ENCODE data around the gene SHMT1.
"Not testable (repeated sequence)": the region's sequence is repeated elsewhere in the genome, so short reads cannot be mapped to it uniquely, and the experiment has no call there.

SHMT1 gene

GRCh38 chr17:18323507-18324139 is 39.7 kb downstream of the SHMT1 start:
- Mint-ChIP-seq H3K9me3 (no peaks in the 10 kb centered on the region), H3K27ac (peak overlapping the region; percentile 7 to 87), H3K27me3 (no peaks in the 10 kb centered on the region), H3K4me3 (no peak overlapping the region), H3K4me1 (peaks cover 58% of the 10 kb centered on the region)
- no peak for DNase-seq
- no peak for ATAC-seq

GRCh38 chr17:18323007-18323406 is 40.3 kb downstream of the SHMT1 start:
- peak overlapping the region in 1 of 2 donors; percentile 87 for H3K27ac Mint-ChIP-seq
- DNase-seq: no peak
- H3K9me3 Mint-ChIP-seq: no peaks in the 10 kb centered on the region
- H3K27me3 Mint-ChIP-seq: no peaks in the 10 kb centered on the region
- ATAC-seq: peak; percentile 4
- H3K4me1 Mint-ChIP-seq: peaks cover 65% of the 10 kb centered on the region
- no peak overlapping the region for H3K4me3 Mint-ChIP-seq

GRCh38 chr17:18322522-18322921 is 40.8 kb downstream of the SHMT1 start:
- no peak overlapping the region for H3K4me3 Mint-ChIP-seq
- no peaks in the 10 kb centered on the region for H3K27me3 Mint-ChIP-seq
- H3K4me1 Mint-ChIP-seq: peaks cover 69% of the 10 kb centered on the region
- peak overlapping the region; percentile 44 to 86 for H3K27ac Mint-ChIP-seq
- ATAC-seq (no peak), DNase-seq (no peak)
- no peaks in the 10 kb centered on the region for H3K9me3 Mint-ChIP-seq

- peaks cover 75% of the 10 kb centered on the region for H3K4me1 Mint-ChIP-seq
- no peaks in the 10 kb centered on the region for H3K27me3 Mint-ChIP-seq
- no peak overlapping the region for H3K27ac Mint-ChIP-seq
- no peak overlapping the region for H3K4me3 Mint-ChIP-seq
- H3K9me3 Mint-ChIP-seq: no peaks in the 10 kb centered on the region
- DNase-seq (no peak), ATAC-seq (no peak)
Measured at GRCh38 chr17:18321309-18321708, 42.0 kb downstream of the SHMT1 start.

GRCh38 chr17:18320301-18320700 is 43.0 kb downstream of the SHMT1 start:
- Mint-ChIP-seq H3K27ac (no peak overlapping the region), H3K9me3 (no peaks in the 10 kb centered on the region), H3K4me1 (peaks cover 72% of the 10 kb centered on the region), H3K4me3 (no peak overlapping the region), H3K27me3 (no peaks in the 10 kb centered on the region)
- DNase-seq: no peak
- no peak for ATAC-seq

- H3K27me3 Mint-ChIP-seq: no peaks in the 10 kb centered on the region
- no peaks in the 10 kb centered on the region for H3K9me3 Mint-ChIP-seq
- H3K4me1 Mint-ChIP-seq: peaks cover 66% of the 10 kb centered on the region
- peak overlapping the region in 1 of 2 donors; percentile 17 for H3K4me3 Mint-ChIP-seq
- peak overlapping the region; percentile 74 to 81 for H3K27ac Mint-ChIP-seq
- DNase-seq: peak in 1 of 2 donors; percentile 16
- ATAC-seq: no peak
Measured at GRCh38 chr17:18319604-18320256, 43.6 kb downstream of the SHMT1 start.

GRCh38 chr17:18318771-18319450 is 44.4 kb downstream of the SHMT1 start:
- peak overlapping the region; percentile 14 to 75 for H3K4me3 Mint-ChIP-seq
- H3K9me3 Mint-ChIP-seq: no peaks in the 10 kb centered on the region
- DNase-seq: no peak
- no peak for ATAC-seq
- H3K27me3 Mint-ChIP-seq: no peaks in the 10 kb centered on the region
- peak overlapping the region in 1 of 2 donors; percentile 84 for H3K27ac Mint-ChIP-seq
- H3K4me1 Mint-ChIP-seq: peaks cover 68% of the 10 kb centered on the region

- Mint-ChIP-seq H3K27me3 (no peaks in the 10 kb centered on the region), H3K4me1 (peaks cover 73% of the 10 kb centered on the region), H3K9me3 (no peaks in the 10 kb centered on the region), H3K4me3 (peak overlapping the region; percentile 60 to 75), H3K27ac (peak overlapping the region; percentile 30 to 89)
- DNase-seq (no peak), ATAC-seq (no peak)
Measured at GRCh38 chr17:18318117-18318516, 45.2 kb downstream of the SHMT1 start.

GRCh38 chr17:18315961-18316360 is 47.4 kb downstream of the SHMT1 start:
- Mint-ChIP-seq H3K9me3 (no peaks in the 10 kb centered on the region), H3K4me1 (peaks cover 83% of the 10 kb centered on the region), H3K4me3 (peak overlapping the region; percentile 83 to 94), H3K27ac (peak overlapping the region; percentile 99), H3K27me3 (no peaks in the 10 kb centered on the region)
- DNase-seq: no peak
- ATAC-seq: no peak

GRCh38 chr17:18315562-18315922 is 47.8 kb downstream of the SHMT1 start:
- H3K4me1 Mint-ChIP-seq: peaks cover 83% of the 10 kb centered on the region
- H3K4me3 Mint-ChIP-seq: peak overlapping the region; percentile 83 to 94
- peak overlapping the region; percentile 99 for H3K27ac Mint-ChIP-seq
- no peaks in the 10 kb centered on the region for H3K9me3 Mint-ChIP-seq
- no peaks in the 10 kb centered on the region for H3K27me3 Mint-ChIP-seq
- DNase-seq (no peak), ATAC-seq (peak; percentile 8)

GRCh38 chr17:18314731-18315561 is 48.4 kb downstream of the SHMT1 start, which contains the start of the genes SMCR8 and TOP3A:
Gene SMCR8 (plus strand): TSS chr17:18315293. CDS start chr17:18315790, 497 bp downstream.
Gene TOP3A (minus strand): TSS chr17:18314994. CDS start chr17:18314778, 216 bp downstream.
- peak; percentile 96 for ATAC-seq

GRCh38 chr17:18314059-18314730 is 49.2 kb downstream of the SHMT1 start:
- ATAC-seq (peak; percentile 24), DNase-seq (no peak)
- Mint-ChIP-seq H3K4me3 (peak overlapping the region; percentile 83 to 94), H3K4me1 (peaks cover 74% of the 10 kb centered on the region), H3K27ac (peak overlapping the region; percentile 99), H3K27me3 (no peaks in the 10 kb centered on the region), H3K9me3 (no peaks in the 10 kb centered on the region)

More at GRCh38 chr17:18314731-18315561, 48.4 kb downstream of the SHMT1 start, which contains the start of the genes SMCR8 and TOP3A:
- no peaks in the 10 kb centered on the region for H3K27me3 Mint-ChIP-seq
- peak within 1 kb of the TSS; percentile 99 for H3K27ac Mint-ChIP-seq
- peaks cover 81% of the 10 kb centered on the region for H3K4me1 Mint-ChIP-seq
- H3K4me3 Mint-ChIP-seq: peak within 1 kb of the TSS; percentile 83 to 94
- no peaks in the 10 kb centered on the region for H3K9me3 Mint-ChIP-seq
- DNase-seq: peak; percentile 94 to 97

- ATAC-seq: no peak
- no peak overlapping the region for H3K27ac Mint-ChIP-seq
- H3K9me3 Mint-ChIP-seq: no peaks in the 10 kb centered on the region
- H3K27me3 Mint-ChIP-seq: no peaks in the 10 kb centered on the region
- H3K4me3 Mint-ChIP-seq: no peak overlapping the region
- no peak for DNase-seq
- H3K4me1 Mint-ChIP-seq: peaks cover 38% of the 10 kb centered on the region
Measured at GRCh38 chr17:18309202-18309601, 54.1 kb downstream of the SHMT1 start.

GRCh38 chr17:18303206-18303605 is 60.1 kb downstream of the SHMT1 start:
- H3K9me3 Mint-ChIP-seq, H3K27ac Mint-ChIP-seq, DNase-seq, H3K27me3 Mint-ChIP-seq, H3K4me3 Mint-ChIP-seq, ATAC-seq, H3K4me1 Mint-ChIP-seq: not testable (repeated sequence)

Measured in stimulated activated naive CD8-positive, alpha-beta T cell treated with anti-CD3 and anti-CD28 coated beads, Interleukin-15, amount 100 ng/mL, for 72 hours (primary cell).